Mesenchymal stem cell (in vitro differentiated cells and primary cell): ENCODE data around the gene PCDHB10.
"Not testable (repeated sequence)": the region's sequence is repeated elsewhere in the genome, so short reads cannot be mapped to it uniquely, and the experiment has no call there.

Source experiments
- DNase-seq: peaks from one replicate; pipeline ENCODE4 v3.0.0-alpha.2; 2013
- H2AFZ ChIP-seq: one replicate; pipeline ENCODE4 v1.6.1; 2013; ENCODE audit warnings: low read depth, mild to moderate bottlenecking, control low read depth, inconsistent platforms, low read length, moderate library complexity
- H2AK5ac ChIP-seq: 2 replicates; pipeline ENCODE4 v1.6.1; 2013; ENCODE audit warnings: low read length, moderate library complexity, mild to moderate bottlenecking, inconsistent platforms; ENCODE audit not compliant: severe bottlenecking
- H2BK120ac ChIP-seq: one replicate; pipeline ENCODE4 v1.6.1; 2013; ENCODE audit warnings: low read depth, mild to moderate bottlenecking, inconsistent platforms, low read length, moderate library complexity
- H2BK12ac ChIP-seq, 2 experiments: one replicate each; pipeline ENCODE4 v1.6.1; 2013; ENCODE audit warnings: inconsistent platforms in 2 of 2, low read length in 2 of 2, mild to moderate bottlenecking in 2 of 2, moderate library complexity in 2 of 2, control low read depth in 1 of 2
- H2BK15ac ChIP-seq: one replicate; pipeline ENCODE4 v1.6.1; 2013; ENCODE audit warnings: mild to moderate bottlenecking, low read depth, inconsistent platforms; ENCODE audit not compliant: poor library complexity, severe bottlenecking
- H2BK5ac ChIP-seq: 2 replicates; pipeline ENCODE4 v1.6.1; 2013; ENCODE audit warnings: low read depth, mild to moderate bottlenecking, low read length, control low read depth, inconsistent platforms; ENCODE audit not compliant: poor library complexity, severe bottlenecking
- H3K14ac ChIP-seq, 2 experiments: one replicate each; pipeline ENCODE4 v1.6.1; 2013; ENCODE audit warnings: inconsistent platforms in 2 of 2, low read length in 2 of 2, control low read depth in 1 of 2, mild to moderate bottlenecking in 1 of 2, moderate library complexity in 1 of 2
- H3K18ac ChIP-seq, 2 experiments: one replicate each; pipeline ENCODE4 v1.6.1; 2013; ENCODE audit warnings: inconsistent platforms in 2 of 2, low read length in 2 of 2, control low read depth in 1 of 2, low read depth in 1 of 2, mild to moderate bottlenecking in 1 of 2
- H3K23ac ChIP-seq, 2 experiments: one replicate each; pipeline ENCODE4 v1.6.1; 2013; ENCODE audit warnings: inconsistent platforms in 2 of 2, low read length in 2 of 2, mild to moderate bottlenecking in 2 of 2, moderate library complexity in 2 of 2, control low read depth in 1 of 2
- H3K27ac ChIP-seq: 2 replicates; pipeline ENCODE4 v1.5.1; 2013; ENCODE audit warnings: mild to moderate bottlenecking, moderate library complexity, low read length, control low read depth, inconsistent platforms; ENCODE audit not compliant: poor library complexity, severe bottlenecking
- H3K27me3 ChIP-seq, 2 experiments: 2 replicates each; pipeline versions ENCODE4 v1.6.1 to v1.7.0; 2013; ENCODE audit warnings: low read length in 2 of 2, mild to moderate bottlenecking in 2 of 2, moderate library complexity in 2 of 2, control low read depth in 1 of 2, inconsistent platforms in 1 of 2; ENCODE audit not compliant: control insufficient read depth in 1 of 2, insufficient read depth in 1 of 2
- H3K36me3 ChIP-seq, 2 experiments: 2 replicates each; pipeline versions ENCODE4 v1.6.1 to v1.7.0; 2013; ENCODE audit warnings: low read length in 2 of 2, control low read depth in 1 of 2, inconsistent platforms in 1 of 2, low read depth in 1 of 2, mild to moderate bottlenecking in 1 of 2; ENCODE audit not compliant: insufficient read depth in 2 of 2, control insufficient read depth in 1 of 2
- H3K4ac ChIP-seq, 2 experiments: one replicate each; pipeline ENCODE4 v1.6.1; 2013; ENCODE audit warnings: inconsistent platforms in 2 of 2, low read length in 2 of 2, mild to moderate bottlenecking in 2 of 2, moderate library complexity in 2 of 2, control low read depth in 1 of 2, low read depth in 1 of 2
- H3K4me1 ChIP-seq: 2 replicates; pipeline ENCODE4 v1.6.1; 2013; ENCODE audit warnings: low read depth, low read length, control low read depth; ENCODE audit not compliant: control insufficient read depth, insufficient read depth
- H3K4me2 ChIP-seq: 2 replicates; pipeline ENCODE4 v1.6.1; 2013; ENCODE audit warnings: low read length, mild to moderate bottlenecking, inconsistent platforms; ENCODE audit not compliant: poor library complexity, severe bottlenecking
- H3K4me3 ChIP-seq, 2 experiments: 2 replicates each; pipeline versions ENCODE4 v1.5.1 to v1.7.0; 2013; ENCODE audit warnings: low read length in 2 of 2, mild to moderate bottlenecking in 2 of 2, control low read depth in 1 of 2, low read depth in 1 of 2; ENCODE audit not compliant: insufficient read depth in 1 of 2
- H3K79me1 ChIP-seq: replicated peaks from 2 replicates; pipeline ENCODE4 v1.6.1; 2013; ENCODE audit warnings: mild to moderate bottlenecking, control low read depth, low read length, inconsistent platforms; ENCODE audit not compliant: poor library complexity, severe bottlenecking
- H3K9ac ChIP-seq: 2 replicates; pipeline ENCODE4 v1.7.0; 2013; ENCODE audit warnings: mild to moderate bottlenecking, low read length, moderate library complexity
- H3K9me3 ChIP-seq: 2 replicates; pipeline ENCODE4 v1.7.0; 2013; ENCODE audit warnings: mild to moderate bottlenecking, low read length; ENCODE audit not compliant: control insufficient read depth
- H4K8ac ChIP-seq: one replicate; pipeline ENCODE4 v1.6.1; 2013; ENCODE audit warnings: inconsistent platforms, mild to moderate bottlenecking, low read length, moderate library complexity
- H4K91ac ChIP-seq: one replicate; pipeline ENCODE4 v1.6.1; 2013; ENCODE audit warnings: mild to moderate bottlenecking, low read length, inconsistent platforms
- WGBS: methylation state at CpG from one replicate; pipeline ENCODE4 v1.1.7; 2013; ENCODE audit warnings: mixed read lengths; 5-methylcytosine and 5-hydroxymethylcytosine counted together

PCDHB10 gene

DNA sequence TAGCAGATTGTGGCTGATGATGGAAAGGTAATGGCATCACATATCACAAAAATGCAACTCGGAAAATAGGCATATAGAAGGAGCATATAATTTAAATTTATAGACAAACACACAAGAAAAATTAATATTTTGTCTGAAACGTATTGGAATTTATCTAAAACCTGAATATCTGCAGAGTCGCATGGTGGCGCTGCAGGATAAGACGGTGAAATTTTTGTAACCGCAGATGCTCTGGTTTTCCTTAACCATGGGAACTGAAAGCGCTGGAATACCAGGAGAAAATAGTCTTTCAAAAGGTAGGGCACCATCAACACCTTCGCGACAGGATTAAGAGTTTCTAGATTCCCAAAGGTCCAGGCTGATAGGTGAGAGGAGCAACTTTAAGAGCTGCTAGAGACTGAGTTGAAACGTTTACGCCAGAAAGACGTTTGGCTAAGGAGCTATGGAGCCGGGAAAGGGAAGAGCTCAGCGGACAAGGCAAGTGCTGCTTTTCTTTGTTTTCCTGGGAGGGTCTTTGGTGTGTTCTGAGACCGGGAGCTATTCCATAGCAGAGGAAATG is 42.0 kb downstream of the PCDHB10 start:
- Histone ChIP-seq H4K91ac (no peak overlapping the region), H3K27me3 (no peaks in the 10 kb centered on the region), H3K23ac (no peak overlapping the region), H2BK15ac (no peak overlapping the region), H3K4me2 (no peak overlapping the region), H3K9ac (no peak overlapping the region), H2AK5ac (no peak overlapping the region), H2BK120ac (no peak overlapping the region), H3K9me3 (peaks cover 86% of the 10 kb centered on the region), H4K8ac (no peak overlapping the region), H2BK12ac (no peak overlapping the region), H3K27ac (no peak overlapping the region), H3K4me3 (peak overlapping the region in 1 of 2 experiments; percentile 52), H3K79me1 (peaks cover 1% of the 10 kb centered on the region), H3K18ac (no peak overlapping the region), H2BK5ac (no peak overlapping the region), H2AFZ (no peak overlapping the region), H3K4ac (no peak overlapping the region), H3K36me3 (no peaks in the 10 kb centered on the region), H3K14ac (no peak overlapping the region), H3K4me1 (no peaks in the 10 kb centered on the region)
- 61% methylated on average over 14 of the region's 15 CpGs for WGBS
- DNase-seq, result no peak

DNA sequence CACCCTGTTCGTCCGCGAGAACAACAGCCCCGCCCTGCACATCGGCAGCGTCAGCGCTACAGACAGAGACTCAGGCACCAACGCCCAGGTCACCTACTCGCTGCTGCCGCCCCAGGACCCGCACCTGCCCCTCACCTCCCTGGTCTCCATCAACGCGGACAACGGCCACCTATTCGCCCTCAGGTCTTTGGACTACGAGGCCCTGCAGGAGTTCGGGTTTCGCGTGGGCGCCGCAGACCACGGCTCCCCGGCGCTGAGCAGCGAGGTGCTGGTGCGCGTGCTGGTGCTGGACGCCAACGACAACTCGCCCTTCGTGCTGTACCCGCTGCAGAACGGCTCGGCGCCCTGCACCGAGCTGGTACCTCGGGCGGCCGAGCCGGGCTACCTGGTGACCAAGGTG is 43.8 kb downstream of the PCDHB10 start:
- not testable (repeated sequence) for DNase-seq, H3K27ac ChIP-seq, H2BK15ac ChIP-seq, H3K27me3 ChIP-seq, H3K4ac ChIP-seq, H3K14ac ChIP-seq, H3K79me1 ChIP-seq, H3K4me3 ChIP-seq, H3K23ac ChIP-seq, H3K4me2 ChIP-seq, H3K9ac ChIP-seq, H4K91ac ChIP-seq, H4K8ac ChIP-seq, H2BK5ac ChIP-seq, H3K36me3 ChIP-seq, H3K18ac ChIP-seq, H2AK5ac ChIP-seq, H2BK120ac ChIP-seq, H3K4me1 ChIP-seq, H2BK12ac ChIP-seq, H2AFZ ChIP-seq
- peaks cover 95% of the 10 kb centered on the region for H3K9me3 ChIP-seq
- 94% methylated on average over 40 of the region's 40 CpGs for WGBS

DNA sequence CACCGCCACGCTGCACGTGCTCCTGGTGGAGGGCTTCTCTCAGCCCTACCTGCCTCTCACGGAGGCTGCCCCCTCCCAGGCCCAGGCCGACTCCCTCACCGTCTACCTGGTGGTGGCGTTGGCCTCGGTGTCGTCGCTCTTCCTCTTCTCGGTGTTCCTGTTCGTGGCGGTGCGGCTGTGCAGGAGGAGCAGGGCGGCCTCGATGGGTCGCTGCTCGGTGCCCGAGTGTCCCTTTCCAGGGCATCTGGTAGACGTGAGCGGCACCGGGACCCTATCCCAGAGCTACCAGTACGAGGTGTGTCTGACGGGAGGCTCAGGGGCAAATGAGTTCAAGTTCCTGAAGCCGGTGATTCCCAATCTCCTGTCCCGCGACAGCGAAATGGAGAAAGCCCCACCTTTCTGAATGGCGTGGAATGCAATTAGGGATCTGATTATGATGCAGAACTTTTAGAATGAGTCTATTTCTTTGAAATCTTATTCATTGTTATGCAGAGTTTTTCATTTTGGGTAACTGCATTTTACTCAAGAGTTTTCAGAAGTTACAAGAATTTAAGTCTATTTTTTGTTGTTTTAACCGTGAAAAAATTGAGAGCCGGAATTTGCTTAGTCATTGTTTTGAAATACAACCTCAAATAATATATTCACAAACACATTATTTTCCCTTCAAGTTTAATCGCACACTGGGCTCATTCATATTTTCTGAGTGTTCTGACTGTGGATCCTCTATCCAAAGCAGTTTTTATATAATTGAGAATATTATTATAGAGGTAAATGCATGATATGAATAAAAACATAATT is 44.6 kb downstream of the PCDHB10 start:
- H4K91ac ChIP-seq, result no peak overlapping the region
- H2BK120ac ChIP-seq, result no peak overlapping the region
- no peak overlapping the region for H3K4ac ChIP-seq
- no peak overlapping the region for H2AK5ac ChIP-seq
- WGBS, result 96% methylated on average over 31 of the region's 32 CpGs
- H3K27me3 ChIP-seq, result no peaks in the 10 kb centered on the region
- H3K9me3 ChIP-seq, result peaks cover 97% of the 10 kb centered on the region
- no peak overlapping the region for H3K14ac ChIP-seq
- no peak overlapping the region for H3K18ac ChIP-seq
- H3K9ac ChIP-seq, result no peak overlapping the region
- no peak overlapping the region for H3K27ac ChIP-seq
- H2BK15ac ChIP-seq, result no peak overlapping the region
- peaks cover 1% of the 10 kb centered on the region for H3K79me1 ChIP-seq
- H3K4me1 ChIP-seq, result no peaks in the 10 kb centered on the region
- H2AFZ ChIP-seq, result no peak overlapping the region
- H2BK12ac ChIP-seq, result no peak overlapping the region
- no peak overlapping the region for H3K4me2 ChIP-seq
- no peak overlapping the region for H4K8ac ChIP-seq
- H2BK5ac ChIP-seq, result no peak overlapping the region
- DNase-seq, result no peak
- H3K23ac ChIP-seq, result no peak overlapping the region
- peak overlapping the region in 1 of 2 experiments; percentile 7 for H3K4me3 ChIP-seq
- peaks cover 0 to 2% of the 10 kb centered on the region in 2 experiments for H3K36me3 ChIP-seq

DNA sequence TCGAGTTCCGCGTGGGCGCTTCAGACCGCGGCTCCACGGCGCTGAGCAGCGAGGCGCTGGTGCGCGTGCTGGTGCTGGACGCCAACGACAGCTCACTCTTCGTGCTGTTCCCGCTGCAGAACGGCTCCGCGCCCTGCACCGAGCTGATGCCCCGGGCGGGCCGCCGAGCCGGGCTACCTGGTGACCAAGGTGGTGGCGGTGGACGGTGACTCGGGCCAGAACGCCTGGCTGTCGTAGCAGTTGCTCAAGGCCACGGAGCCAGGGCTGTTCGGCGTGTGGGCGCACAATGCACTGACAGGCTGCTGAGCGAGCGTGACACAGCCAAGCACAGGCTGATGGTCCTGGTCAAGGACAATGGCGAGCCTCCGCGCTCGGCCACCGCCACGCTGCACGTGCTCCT is 49.3 kb downstream of the PCDHB10 start:
- H3K4me2 ChIP-seq, result no peak overlapping the region
- peaks cover 0 to 3% of the 10 kb centered on the region in 2 experiments for H3K36me3 ChIP-seq
- H3K18ac ChIP-seq, result no peak overlapping the region
- H2AFZ ChIP-seq, result no peak overlapping the region
- no peaks in the 10 kb centered on the region for H3K79me1 ChIP-seq
- H2BK5ac ChIP-seq, result no peak overlapping the region
- H3K27me3 ChIP-seq, result no peaks in the 10 kb centered on the region
- H2BK12ac ChIP-seq, result no peak overlapping the region
- H2BK120ac ChIP-seq, result no peak overlapping the region
- no peaks in the 10 kb centered on the region for H3K4me1 ChIP-seq
- no peak overlapping the region for H3K23ac ChIP-seq
- H4K8ac ChIP-seq, result no peak overlapping the region
- H4K91ac ChIP-seq, result peak overlapping the region; percentile 28
- no peak overlapping the region for H2AK5ac ChIP-seq
- no peak for DNase-seq
- H2BK15ac ChIP-seq, result no peak overlapping the region
- H3K27ac ChIP-seq, result no peak overlapping the region
- no peak overlapping the region for H3K14ac ChIP-seq
- peak overlapping the region in 1 of 2 experiments; percentile 1 for H3K4me3 ChIP-seq
- 95% methylated on average over 42 of the region's 43 CpGs for WGBS
- H3K4ac ChIP-seq, result no peak overlapping the region
- H3K9me3 ChIP-seq, result peaks cover 100% of the 10 kb centered on the region
- H3K9ac ChIP-seq, result no peak overlapping the region
